Measurements from ENCODE around the gene TMSB10. TPM values are rescaled to one million over a fixed set of nuclear protein-coding genes. Genes with fewer than 3 reads are reported as not detected.

TMSB10 gene
- total RNA-seq, 1 experiment from 2014 or later, result 869 TPM

DNA sequence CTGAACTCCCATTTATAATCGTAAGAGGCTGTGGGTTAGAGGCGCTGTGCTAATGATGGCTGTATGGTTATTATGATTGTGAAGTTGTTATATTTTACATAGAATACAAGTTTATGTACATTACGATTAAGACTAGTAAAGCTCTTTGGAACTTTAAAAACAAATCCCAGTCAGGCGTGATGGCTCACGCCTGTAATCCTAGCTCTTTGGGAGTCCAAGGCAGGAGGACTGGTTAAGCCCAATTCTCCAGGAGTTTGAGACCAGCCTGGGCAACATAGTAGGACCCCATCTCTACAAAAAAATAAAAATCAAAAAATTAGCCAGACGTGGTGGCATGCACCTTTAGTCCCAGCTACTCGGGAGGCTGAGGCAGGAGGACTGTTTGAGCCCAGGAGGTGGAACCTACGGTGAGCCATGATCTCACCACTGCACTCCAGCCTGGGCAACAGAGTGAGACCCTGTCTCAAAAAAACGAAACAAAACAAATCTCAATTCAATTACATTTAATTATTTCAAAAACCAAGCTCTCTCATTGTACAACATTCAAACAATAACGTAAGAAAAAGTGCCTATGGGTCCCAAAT is 41.6 kb downstream of the TMSB10 start:
- H3K9me3 Mint-ChIP-seq, result no peaks in the 10 kb centered on the region
- no peak for ATAC-seq
- no peak for DNase-seq (ENCODE audit: low spot score)
- POLR2A ChIA-PET, result interaction anchor here (1.2 kb wide), 1 partner anchor 24 kb away, joined by 4 read pairs; the partner anchor contains the start of gene KCMF1
- no peak overlapping the region for H3K4me3 Mint-ChIP-seq
- CTCF ChIA-PET, result interaction anchor here (2.1 to 6.0 kb wide), 2 partner anchors 10 to 21 kb away, joined by 13 to 43 read pairs; no protein-coding TSS in a partner anchor
- no peaks in the 10 kb centered on the region; the same call in none of the 2 replicates for H3K27me3 Mint-ChIP-seq (ENCODE audit: low read depth)
- no peaks in the 10 kb centered on the region for H3K36me3 Mint-ChIP-seq
- H3K4me1 Mint-ChIP-seq, result peaks cover 12% of the 10 kb centered on the region
- peak; percentile 88 for TF ChIP-seq ZNF121 (CRISPR knock-in tag; IDR thresholded peaks at IDR 0.05)
- TF ChIP-seq, protein P1, sequence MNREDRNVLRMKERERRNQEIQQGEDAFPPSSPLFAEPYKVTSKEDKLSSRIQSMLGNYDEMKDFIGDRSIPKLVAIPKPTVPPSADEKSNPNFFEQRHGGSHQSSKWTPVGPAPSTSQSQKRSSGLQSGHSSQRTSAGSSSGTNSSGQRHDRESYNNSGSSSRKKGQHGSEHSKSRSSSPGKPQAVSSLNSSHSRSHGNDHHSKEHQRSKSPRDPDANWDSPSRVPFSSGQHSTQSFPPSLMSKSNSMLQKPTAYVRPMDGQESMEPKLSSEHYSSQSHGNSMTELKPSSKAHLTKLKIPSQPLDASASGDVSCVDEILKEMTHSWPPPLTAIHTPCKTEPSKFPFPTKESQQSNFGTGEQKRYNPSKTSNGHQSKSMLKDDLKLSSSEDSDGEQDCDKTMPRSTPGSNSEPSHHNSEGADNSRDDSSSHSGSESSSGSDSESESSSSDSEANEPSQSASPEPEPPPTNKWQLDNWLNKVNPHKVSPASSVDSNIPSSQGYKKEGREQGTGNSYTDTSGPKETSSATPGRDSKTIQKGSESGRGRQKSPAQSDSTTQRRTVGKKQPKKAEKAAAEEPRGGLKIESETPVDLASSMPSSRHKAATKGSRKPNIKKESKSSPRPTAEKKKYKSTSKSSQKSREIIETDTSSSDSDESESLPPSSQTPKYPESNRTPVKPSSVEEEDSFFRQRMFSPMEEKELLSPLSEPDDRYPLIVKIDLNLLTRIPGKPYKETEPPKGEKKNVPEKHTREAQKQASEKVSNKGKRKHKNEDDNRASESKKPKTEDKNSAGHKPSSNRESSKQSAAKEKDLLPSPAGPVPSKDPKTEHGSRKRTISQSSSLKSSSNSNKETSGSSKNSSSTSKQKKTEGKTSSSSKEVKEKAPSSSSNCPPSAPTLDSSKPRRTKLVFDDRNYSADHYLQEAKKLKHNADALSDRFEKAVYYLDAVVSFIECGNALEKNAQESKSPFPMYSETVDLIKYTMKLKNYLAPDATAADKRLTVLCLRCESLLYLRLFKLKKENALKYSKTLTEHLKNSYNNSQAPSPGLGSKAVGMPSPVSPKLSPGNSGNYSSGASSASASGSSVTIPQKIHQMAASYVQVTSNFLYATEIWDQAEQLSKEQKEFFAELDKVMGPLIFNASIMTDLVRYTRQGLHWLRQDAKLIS (CRISPR knock-in tag; IDR thresholded peaks at IDR 0.05; ENCODE audit: borderline replicate concordance), result no peak
- no peak overlapping the region for H3K27ac Mint-ChIP-seq

DNA sequence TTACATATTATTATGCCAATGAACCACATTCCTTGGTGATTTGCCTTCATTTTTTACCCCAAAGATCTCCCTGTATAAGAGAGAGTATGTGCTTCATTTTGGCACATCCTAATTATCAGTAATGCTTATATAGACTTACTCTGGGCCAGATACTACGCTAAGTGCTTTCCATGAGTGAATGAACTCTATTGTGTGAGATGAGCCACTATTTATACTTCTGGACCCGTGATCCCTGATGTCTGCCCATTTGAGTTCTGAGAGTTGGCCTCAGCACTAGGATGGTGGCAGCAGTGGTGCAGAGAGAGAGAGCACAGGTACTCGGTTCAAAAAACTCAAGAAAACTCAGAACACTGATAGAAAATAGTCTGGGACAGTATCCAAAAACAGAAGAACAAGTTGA is 48.1 kb downstream of the TMSB10 start:
- no peaks in the 10 kb centered on the region; the same call in 1 of the 2 replicates for H3K27me3 Mint-ChIP-seq (ENCODE audit: low read depth)
- H3K27ac Mint-ChIP-seq, result peak overlapping the region; percentile 89
- no peaks in the 10 kb centered on the region for H3K36me3 Mint-ChIP-seq
- TF ChIP-seq, protein P2, sequence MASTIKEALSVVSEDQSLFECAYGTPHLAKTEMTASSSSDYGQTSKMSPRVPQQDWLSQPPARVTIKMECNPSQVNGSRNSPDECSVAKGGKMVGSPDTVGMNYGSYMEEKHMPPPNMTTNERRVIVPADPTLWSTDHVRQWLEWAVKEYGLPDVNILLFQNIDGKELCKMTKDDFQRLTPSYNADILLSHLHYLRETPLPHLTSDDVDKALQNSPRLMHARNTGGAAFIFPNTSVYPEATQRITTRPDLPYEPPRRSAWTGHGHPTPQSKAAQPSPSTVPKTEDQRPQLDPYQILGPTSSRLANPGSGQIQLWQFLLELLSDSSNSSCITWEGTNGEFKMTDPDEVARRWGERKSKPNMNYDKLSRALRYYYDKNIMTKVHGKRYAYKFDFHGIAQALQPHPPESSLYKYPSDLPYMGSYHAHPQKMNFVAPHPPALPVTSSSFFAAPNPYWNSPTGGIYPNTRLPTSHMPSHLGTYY (CRISPR knock-in tag; IDR thresholded peaks at IDR 0.05), result no peak
- TF ChIP-seq, protein P3, sequence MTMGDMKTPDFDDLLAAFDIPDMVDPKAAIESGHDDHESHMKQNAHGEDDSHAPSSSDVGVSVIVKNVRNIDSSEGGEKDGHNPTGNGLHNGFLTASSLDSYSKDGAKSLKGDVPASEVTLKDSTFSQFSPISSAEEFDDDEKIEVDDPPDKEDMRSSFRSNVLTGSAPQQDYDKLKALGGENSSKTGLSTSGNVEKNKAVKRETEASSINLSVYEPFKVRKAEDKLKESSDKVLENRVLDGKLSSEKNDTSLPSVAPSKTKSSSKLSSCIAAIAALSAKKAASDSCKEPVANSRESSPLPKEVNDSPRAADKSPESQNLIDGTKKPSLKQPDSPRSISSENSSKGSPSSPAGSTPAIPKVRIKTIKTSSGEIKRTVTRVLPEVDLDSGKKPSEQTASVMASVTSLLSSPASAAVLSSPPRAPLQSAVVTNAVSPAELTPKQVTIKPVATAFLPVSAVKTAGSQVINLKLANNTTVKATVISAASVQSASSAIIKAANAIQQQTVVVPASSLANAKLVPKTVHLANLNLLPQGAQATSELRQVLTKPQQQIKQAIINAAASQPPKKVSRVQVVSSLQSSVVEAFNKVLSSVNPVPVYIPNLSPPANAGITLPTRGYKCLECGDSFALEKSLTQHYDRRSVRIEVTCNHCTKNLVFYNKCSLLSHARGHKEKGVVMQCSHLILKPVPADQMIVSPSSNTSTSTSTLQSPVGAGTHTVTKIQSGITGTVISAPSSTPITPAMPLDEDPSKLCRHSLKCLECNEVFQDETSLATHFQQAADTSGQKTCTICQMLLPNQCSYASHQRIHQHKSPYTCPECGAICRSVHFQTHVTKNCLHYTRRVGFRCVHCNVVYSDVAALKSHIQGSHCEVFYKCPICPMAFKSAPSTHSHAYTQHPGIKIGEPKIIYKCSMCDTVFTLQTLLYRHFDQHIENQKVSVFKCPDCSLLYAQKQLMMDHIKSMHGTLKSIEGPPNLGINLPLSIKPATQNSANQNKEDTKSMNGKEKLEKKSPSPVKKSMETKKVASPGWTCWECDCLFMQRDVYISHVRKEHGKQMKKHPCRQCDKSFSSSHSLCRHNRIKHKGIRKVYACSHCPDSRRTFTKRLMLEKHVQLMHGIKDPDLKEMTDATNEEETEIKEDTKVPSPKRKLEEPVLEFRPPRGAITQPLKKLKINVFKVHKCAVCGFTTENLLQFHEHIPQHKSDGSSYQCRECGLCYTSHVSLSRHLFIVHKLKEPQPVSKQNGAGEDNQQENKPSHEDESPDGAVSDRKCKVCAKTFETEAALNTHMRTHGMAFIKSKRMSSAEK (CRISPR knock-in tag; IDR thresholded peaks at IDR 0.05; ENCODE audit: borderline replicate concordance), result no peak
- TF ChIP-seq, protein P4, sequence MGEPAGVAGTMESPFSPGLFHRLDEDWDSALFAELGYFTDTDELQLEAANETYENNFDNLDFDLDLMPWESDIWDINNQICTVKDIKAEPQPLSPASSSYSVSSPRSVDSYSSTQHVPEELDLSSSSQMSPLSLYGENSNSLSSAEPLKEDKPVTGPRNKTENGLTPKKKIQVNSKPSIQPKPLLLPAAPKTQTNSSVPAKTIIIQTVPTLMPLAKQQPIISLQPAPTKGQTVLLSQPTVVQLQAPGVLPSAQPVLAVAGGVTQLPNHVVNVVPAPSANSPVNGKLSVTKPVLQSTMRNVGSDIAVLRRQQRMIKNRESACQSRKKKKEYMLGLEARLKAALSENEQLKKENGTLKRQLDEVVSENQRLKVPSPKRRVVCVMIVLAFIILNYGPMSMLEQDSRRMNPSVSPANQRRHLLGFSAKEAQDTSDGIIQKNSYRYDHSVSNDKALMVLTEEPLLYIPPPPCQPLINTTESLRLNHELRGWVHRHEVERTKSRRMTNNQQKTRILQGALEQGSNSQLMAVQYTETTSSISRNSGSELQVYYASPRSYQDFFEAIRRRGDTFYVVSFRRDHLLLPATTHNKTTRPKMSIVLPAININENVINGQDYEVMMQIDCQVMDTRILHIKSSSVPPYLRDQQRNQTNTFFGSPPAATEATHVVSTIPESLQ (CRISPR knock-in tag; IDR thresholded peaks at IDR 0.05), result no peak
- TF ChIP-seq NR1H2 (CRISPR knock-in tag; IDR thresholded peaks at IDR 0.05), result no peak
- no peak for TF ChIP-seq ZNF263 (CRISPR knock-in tag; IDR thresholded peaks at IDR 0.05; ENCODE audit: low read depth)
- ChIA-PET CTCF (interaction anchor here (1.0 to 2.5 kb wide), 2 partner anchors 28 to 58 kb away, joined by 3 to 13 read pairs; no protein-coding TSS in a partner anchor), POLR2A (no interaction called here)
- DNase-seq (ENCODE audit: low spot score), result no peak
- H3K9me3 Mint-ChIP-seq, result no peaks in the 10 kb centered on the region
- ATAC-seq, result no peak
- no peak overlapping the region for H3K4me3 Mint-ChIP-seq
- peaks cover 37% of the 10 kb centered on the region for H3K4me1 Mint-ChIP-seq

DNA sequence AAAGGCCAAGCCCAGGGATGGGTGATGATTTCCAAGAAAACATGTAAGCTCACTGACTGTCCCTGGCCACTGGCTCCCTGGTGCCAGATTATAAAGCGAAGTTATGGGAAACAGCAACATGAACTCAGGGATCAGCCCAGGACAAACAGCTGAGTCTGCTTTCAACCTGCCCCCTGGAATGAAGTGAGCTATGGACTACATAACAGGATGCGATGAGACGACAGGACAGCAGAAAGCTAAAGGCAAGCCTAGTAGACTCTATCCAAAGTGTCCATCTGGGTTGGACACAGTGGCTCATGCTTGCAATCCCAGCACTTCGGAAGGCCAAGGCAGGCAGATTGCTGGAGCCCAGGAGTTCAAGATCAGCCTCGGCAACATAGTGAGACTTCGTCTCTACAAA is 48.9 kb downstream of the TMSB10 start:
- Mint-ChIP-seq H3K36me3 (no peaks in the 10 kb centered on the region), H3K9me3 (no peaks in the 10 kb centered on the region), H3K4me1 (peaks cover 45% of the 10 kb centered on the region), H3K4me3 (no peak overlapping the region), H3K27ac (peak overlapping the region; percentile 89), H3K27me3 (ENCODE audit: low read depth) (no peaks in the 10 kb centered on the region; the same call in 1 of the 2 replicates)
- ChIA-PET CTCF (interaction anchor here (1.0 to 2.5 kb wide), 3 partner anchors 29 to 63 kb away, joined by 3 to 13 read pairs (median 4); no protein-coding TSS in a partner anchor), POLR2A (no interaction called here)
- no peak for TF ChIP-seq ZNF423 (CRISPR knock-in tag; IDR thresholded peaks at IDR 0.05)
- TF ChIP-seq, protein P5, sequence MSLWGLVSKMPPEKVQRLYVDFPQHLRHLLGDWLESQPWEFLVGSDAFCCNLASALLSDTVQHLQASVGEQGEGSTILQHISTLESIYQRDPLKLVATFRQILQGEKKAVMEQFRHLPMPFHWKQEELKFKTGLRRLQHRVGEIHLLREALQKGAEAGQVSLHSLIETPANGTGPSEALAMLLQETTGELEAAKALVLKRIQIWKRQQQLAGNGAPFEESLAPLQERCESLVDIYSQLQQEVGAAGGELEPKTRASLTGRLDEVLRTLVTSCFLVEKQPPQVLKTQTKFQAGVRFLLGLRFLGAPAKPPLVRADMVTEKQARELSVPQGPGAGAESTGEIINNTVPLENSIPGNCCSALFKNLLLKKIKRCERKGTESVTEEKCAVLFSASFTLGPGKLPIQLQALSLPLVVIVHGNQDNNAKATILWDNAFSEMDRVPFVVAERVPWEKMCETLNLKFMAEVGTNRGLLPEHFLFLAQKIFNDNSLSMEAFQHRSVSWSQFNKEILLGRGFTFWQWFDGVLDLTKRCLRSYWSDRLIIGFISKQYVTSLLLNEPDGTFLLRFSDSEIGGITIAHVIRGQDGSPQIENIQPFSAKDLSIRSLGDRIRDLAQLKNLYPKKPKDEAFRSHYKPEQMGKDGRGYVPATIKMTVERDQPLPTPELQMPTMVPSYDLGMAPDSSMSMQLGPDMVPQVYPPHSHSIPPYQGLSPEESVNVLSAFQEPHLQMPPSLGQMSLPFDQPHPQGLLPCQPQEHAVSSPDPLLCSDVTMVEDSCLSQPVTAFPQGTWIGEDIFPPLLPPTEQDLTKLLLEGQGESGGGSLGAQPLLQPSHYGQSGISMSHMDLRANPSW (CRISPR knock-in tag; conservative IDR thresholded peaks at IDR 0.05; ENCODE audit: low read depth), result no peak
- no peak for TF ChIP-seq SOX15 (CRISPR knock-in tag; IDR thresholded peaks at IDR 0.05)
- TF ChIP-seq, protein P6, sequence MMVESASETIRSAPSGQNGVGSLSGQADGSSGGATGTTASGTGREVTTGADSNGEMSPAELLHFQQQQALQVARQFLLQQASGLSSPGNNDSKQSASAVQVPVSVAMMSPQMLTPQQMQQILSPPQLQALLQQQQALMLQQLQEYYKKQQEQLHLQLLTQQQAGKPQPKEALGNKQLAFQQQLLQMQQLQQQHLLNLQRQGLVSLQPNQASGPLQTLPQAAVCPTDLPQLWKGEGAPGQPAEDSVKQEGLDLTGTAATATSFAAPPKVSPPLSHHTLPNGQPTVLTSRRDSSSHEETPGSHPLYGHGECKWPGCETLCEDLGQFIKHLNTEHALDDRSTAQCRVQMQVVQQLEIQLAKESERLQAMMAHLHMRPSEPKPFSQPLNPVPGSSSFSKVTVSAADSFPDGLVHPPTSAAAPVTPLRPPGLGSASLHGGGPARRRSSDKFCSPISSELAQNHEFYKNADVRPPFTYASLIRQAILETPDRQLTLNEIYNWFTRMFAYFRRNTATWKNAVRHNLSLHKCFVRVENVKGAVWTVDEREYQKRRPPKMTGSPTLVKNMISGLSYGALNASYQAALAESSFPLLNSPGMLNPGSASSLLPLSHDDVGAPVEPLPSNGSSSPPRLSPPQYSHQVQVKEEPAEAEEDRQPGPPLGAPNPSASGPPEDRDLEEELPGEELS (CRISPR knock-in tag; IDR thresholded peaks at IDR 0.05), result no peak
- TF ChIP-seq JAZF1 (CRISPR knock-in tag; IDR thresholded peaks at IDR 0.05), result no peak
- TF ChIP-seq, protein P7, sequence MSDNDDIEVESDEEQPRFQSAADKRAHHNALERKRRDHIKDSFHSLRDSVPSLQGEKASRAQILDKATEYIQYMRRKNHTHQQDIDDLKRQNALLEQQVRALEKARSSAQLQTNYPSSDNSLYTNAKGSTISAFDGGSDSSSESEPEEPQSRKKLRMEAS (CRISPR knock-in tag; IDR thresholded peaks at IDR 0.05), result no peak
- TF ChIP-seq TEAD4 (CRISPR knock-in tag; IDR thresholded peaks at IDR 0.05), result no peak
- DNase-seq (ENCODE audit: low spot score) (no peak), ATAC-seq (no peak)
